HEK293 (cell line): Measurements from ENCODE around the gene UBA1.

Source experiments
- CTCF ChIP-seq: fragments of 450-650 bp; formaldehyde crosslinking; IDR thresholded peaks from 2 replicates; pipeline ENCODE4 v1.5.1; 2016; ENCODE audit warnings: missing biosample characterization, missing genetic modification characterization
- ZBTB17 ChIP-seq: fragments of 450-650 bp; formaldehyde crosslinking; IDR thresholded peaks from 2 replicates; pipeline ENCODE4 v1.5.1; 2016; ENCODE audit warnings: missing biosample characterization, missing genetic modification characterization

GRCh38 chrX:47229427-47229826, 35.8 kb downstream of the UBA1 start:
- TF ChIP-seq ZBTB17 (no peak), CTCF (no peak)
